Measurements from ENCODE around the gene CTU2.

Gene CTU2

GRCh38 chr16:88761830-88762229 is 55.5 kb downstream of the CTU2 start:
- ChIA-PET CTCF (interaction anchor here (1.1 to 1.7 kb wide), 3 partner anchors 15 to 49 kb away, joined by 3 to 9 read pairs (median 3); no protein-coding TSS in a partner anchor), POLR2A (no interaction called here)
- Histone ChIP-seq H3K36me3 (ENCODE audit: control insufficient read depth in 4 of 4, insufficient read depth in 4 of 4, low read length in 3 of 4) (peaks cover 4 to 70% (median 32%) of the 10 kb centered on the region in 4 experiments), H3K27ac (ENCODE audit: insufficient read depth in 1 of 2, low read depth in 1 of 2, low read length in 2 of 2, poor library complexity in 1 of 2, severe bottlenecking in 2 of 2) (no peak overlapping the region), H3K4me1 (ENCODE audit: control extremely low read depth in 1 of 4, control insufficient read depth in 4 of 4, insufficient read depth in 4 of 4, low read length in 3 of 4) (peaks cover 0 to 41% (median 14%) of the 10 kb centered on the region in 4 experiments), H3K27me3 (replicated peaks in 2 of 5; ENCODE audit: control insufficient read depth in 4 of 5, insufficient read depth in 5 of 5, low read length in 4 of 5) (no peaks in the 10 kb centered on the region), H3K9me3 (ENCODE audit: control extremely low read depth in 1 of 5, control insufficient read depth in 4 of 5, insufficient read depth in 2 of 5, low read depth in 1 of 5, low read length in 4 of 5) (no peaks in the 10 kb centered on the region), H3K4me3 (ENCODE audit: control insufficient read depth in 1 of 7, extremely low read depth in 1 of 7, insufficient read depth in 4 of 7, low read depth in 2 of 7, low read length in 6 of 7) (no peak overlapping the region)
- DNase-seq = no peak
- WGBS (ENCODE audit: insufficient coverage) = 93% methylated on average over 6 of the region's 10 CpGs

GRCh38 chr16:88762258-88762870 is 56.1 kb downstream of the CTU2 start:
- no peak overlapping the region for H3K4me3 ChIP-seq (ENCODE audit: control insufficient read depth in 1 of 7, extremely low read depth in 1 of 7, insufficient read depth in 4 of 7, low read depth in 2 of 7, low read length in 6 of 7)
- H3K36me3 ChIP-seq (ENCODE audit: control insufficient read depth in 4 of 4, insufficient read depth in 4 of 4, low read length in 3 of 4) = peaks cover 4 to 71% (median 32%) of the 10 kb centered on the region in 4 experiments
- no peaks in the 10 kb centered on the region for H3K9me3 ChIP-seq (ENCODE audit: control extremely low read depth in 1 of 5, control insufficient read depth in 4 of 5, insufficient read depth in 2 of 5, low read depth in 1 of 5, low read length in 4 of 5)
- peak overlapping the region in 1 of 2 experiments; percentile 54 for H3K27ac ChIP-seq (ENCODE audit: insufficient read depth in 1 of 2, low read depth in 1 of 2, low read length in 2 of 2, poor library complexity in 1 of 2, severe bottlenecking in 2 of 2)
- DNase-seq = no peak
- ChIA-PET POLR2A (no interaction called here), CTCF (interaction anchor here (0.9 to 2.3 kb wide), 7 partner anchors 10 to 48 kb away, joined by 3 to 9 read pairs (median 4); no protein-coding TSS in a partner anchor)
- H3K27me3 ChIP-seq (replicated peaks in 2 of 5; ENCODE audit: control insufficient read depth in 4 of 5, insufficient read depth in 5 of 5, low read length in 4 of 5) = no peaks in the 10 kb centered on the region
- H3K4me1 ChIP-seq (ENCODE audit: control extremely low read depth in 1 of 4, control insufficient read depth in 4 of 4, insufficient read depth in 4 of 4, low read length in 3 of 4) = peaks cover 0 to 46% (median 19%) of the 10 kb centered on the region in 4 experiments
- WGBS (ENCODE audit: insufficient coverage) = 92% methylated on average over 16 of the region's 16 CpGs

- peak overlapping the region in 1 of 2 experiments; percentile 54 for H3K27ac ChIP-seq (ENCODE audit: insufficient read depth in 1 of 2, low read depth in 1 of 2, low read length in 2 of 2, poor library complexity in 1 of 2, severe bottlenecking in 2 of 2)
- DNase-seq = no peak
- no peaks in the 10 kb centered on the region for H3K27me3 ChIP-seq (replicated peaks in 2 of 5; ENCODE audit: control insufficient read depth in 4 of 5, insufficient read depth in 5 of 5, low read length in 4 of 5)
- CTCF ChIA-PET = interaction anchor here (0.6 to 2.3 kb wide), 7 partner anchors 9 to 973 kb away, joined by 3 to 9 read pairs (median 4); no protein-coding TSS in a partner anchor
- H3K4me1 ChIP-seq (ENCODE audit: control extremely low read depth in 1 of 4, control insufficient read depth in 4 of 4, insufficient read depth in 4 of 4, low read length in 3 of 4) = peaks cover 0 to 47% (median 24%) of the 10 kb centered on the region in 4 experiments
- peaks cover 4 to 71% (median 32%) of the 10 kb centered on the region in 4 experiments for H3K36me3 ChIP-seq (ENCODE audit: control insufficient read depth in 4 of 4, insufficient read depth in 4 of 4, low read length in 3 of 4)
- POLR2A ChIA-PET = no interaction called here
- 83% methylated on average over 10 of the region's 10 CpGs for WGBS (ENCODE audit: insufficient coverage)
- no peaks in the 10 kb centered on the region for H3K9me3 ChIP-seq (ENCODE audit: control extremely low read depth in 1 of 5, control insufficient read depth in 4 of 5, insufficient read depth in 2 of 5, low read depth in 1 of 5, low read length in 4 of 5)
- H3K4me3 ChIP-seq (ENCODE audit: control insufficient read depth in 1 of 7, extremely low read depth in 1 of 7, insufficient read depth in 4 of 7, low read depth in 2 of 7, low read length in 6 of 7) = no peak overlapping the region
Observed at GRCh38 chr16:88762941-88763340, 56.6 kb downstream of the CTU2 start.

GRCh38 chr16:88763502-88764053 is 57.3 kb downstream of the CTU2 start:
- Histone ChIP-seq H3K4me3 (ENCODE audit: control insufficient read depth in 1 of 7, extremely low read depth in 1 of 7, insufficient read depth in 4 of 7, low read depth in 2 of 7, low read length in 6 of 7) (no peak overlapping the region), H3K4me1 (ENCODE audit: control extremely low read depth in 1 of 4, control insufficient read depth in 4 of 4, insufficient read depth in 4 of 4, low read length in 3 of 4) (peaks cover 0 to 47% (median 26%) of the 10 kb centered on the region in 4 experiments), H3K9me3 (ENCODE audit: control extremely low read depth in 1 of 5, control insufficient read depth in 4 of 5, insufficient read depth in 2 of 5, low read depth in 1 of 5, low read length in 4 of 5) (no peaks in the 10 kb centered on the region), H3K36me3 (ENCODE audit: control insufficient read depth in 4 of 4, insufficient read depth in 4 of 4, low read length in 3 of 4) (peaks cover 4 to 66% (median 32%) of the 10 kb centered on the region in 4 experiments), H3K27ac (ENCODE audit: insufficient read depth in 1 of 2, low read depth in 1 of 2, low read length in 2 of 2, poor library complexity in 1 of 2, severe bottlenecking in 2 of 2) (peak overlapping the region in 1 of 2 experiments; percentile 54), H3K27me3 (replicated peaks in 2 of 5; ENCODE audit: control insufficient read depth in 4 of 5, insufficient read depth in 5 of 5, low read length in 4 of 5) (no peaks in the 10 kb centered on the region)
- 94% methylated on average over 12 of the region's 14 CpGs for WGBS (ENCODE audit: insufficient coverage)
- no peak for DNase-seq
- CTCF ChIA-PET = interaction anchor here (0.6 to 2.3 kb wide), 8 partner anchors 9 to 973 kb away, joined by 3 to 8 read pairs (median 4); no protein-coding TSS in a partner anchor
- POLR2A ChIA-PET = no interaction called here

- CTCF ChIA-PET = interaction anchor here (1.0 to 2.3 kb wide), 5 partner anchors 10 to 21 kb away, joined by 3 to 8 read pairs (median 4); no protein-coding TSS in a partner anchor
- H3K36me3 ChIP-seq (ENCODE audit: control insufficient read depth in 4 of 4, insufficient read depth in 4 of 4, low read length in 3 of 4) = peaks cover 4 to 61% (median 28%) of the 10 kb centered on the region in 4 experiments
- H3K27ac ChIP-seq (ENCODE audit: insufficient read depth in 1 of 2, low read depth in 1 of 2, low read length in 2 of 2, poor library complexity in 1 of 2, severe bottlenecking in 2 of 2) = no peak overlapping the region
- H3K4me3 ChIP-seq (ENCODE audit: control insufficient read depth in 1 of 7, extremely low read depth in 1 of 7, insufficient read depth in 4 of 7, low read depth in 2 of 7, low read length in 6 of 7) = no peak overlapping the region
- no peaks in the 10 kb centered on the region for H3K9me3 ChIP-seq (ENCODE audit: control extremely low read depth in 1 of 5, control insufficient read depth in 4 of 5, insufficient read depth in 2 of 5, low read depth in 1 of 5, low read length in 4 of 5)
- H3K4me1 ChIP-seq (ENCODE audit: control extremely low read depth in 1 of 4, control insufficient read depth in 4 of 4, insufficient read depth in 4 of 4, low read length in 3 of 4) = peaks cover 0 to 46% (median 31%) of the 10 kb centered on the region in 4 experiments
- H3K27me3 ChIP-seq (replicated peaks in 2 of 5; ENCODE audit: control insufficient read depth in 4 of 5, insufficient read depth in 5 of 5, low read length in 4 of 5) = no peaks in the 10 kb centered on the region
- WGBS (ENCODE audit: insufficient coverage) = 93% methylated on average over 19 of the region's 19 CpGs
- POLR2A ChIA-PET = no interaction called here
- no peak for DNase-seq
Observed at GRCh38 chr16:88764080-88764479, 57.8 kb downstream of the CTU2 start.

GRCh38 chr16:88764913-88765349 is 58.6 kb downstream of the CTU2 start:
- Histone ChIP-seq H3K27me3 (replicated peaks in 2 of 5; ENCODE audit: control insufficient read depth in 4 of 5, insufficient read depth in 5 of 5, low read length in 4 of 5) (no peaks in the 10 kb centered on the region), H3K4me3 (ENCODE audit: control insufficient read depth in 1 of 7, extremely low read depth in 1 of 7, insufficient read depth in 4 of 7, low read depth in 2 of 7, low read length in 6 of 7) (no peak overlapping the region), H3K27ac (ENCODE audit: insufficient read depth in 1 of 2, low read depth in 1 of 2, low read length in 2 of 2, poor library complexity in 1 of 2, severe bottlenecking in 2 of 2) (no peak overlapping the region), H3K36me3 (ENCODE audit: control insufficient read depth in 4 of 4, insufficient read depth in 4 of 4, low read length in 3 of 4) (peaks cover 4 to 59% (median 25%) of the 10 kb centered on the region in 4 experiments), H3K9me3 (ENCODE audit: control extremely low read depth in 1 of 5, control insufficient read depth in 4 of 5, insufficient read depth in 2 of 5, low read depth in 1 of 5, low read length in 4 of 5) (no peaks in the 10 kb centered on the region), H3K4me1 (ENCODE audit: control extremely low read depth in 1 of 4, control insufficient read depth in 4 of 4, insufficient read depth in 4 of 4, low read length in 3 of 4) (peaks cover 0 to 47% (median 37%) of the 10 kb centered on the region in 4 experiments)
- 91% methylated on average over 8 of the region's 9 CpGs for WGBS (ENCODE audit: insufficient coverage)
- POLR2A ChIA-PET = interaction anchor here (0.6 kb wide), 1 partner anchor 10 kb away, joined by 4 read pairs; no protein-coding TSS in a partner anchor
- CTCF ChIA-PET = interaction anchor here (1.0 to 1.3 kb wide), 3 partner anchors 17 to 19 kb away, joined by 3 to 4 read pairs (median 4); no protein-coding TSS in a partner anchor
- no peak for DNase-seq
